T1000 (cell line): ENCODE measurements around the gene SMIM35.
"Not testable (repeated sequence)": the region's sequence is repeated elsewhere in the genome, so short reads cannot be mapped to it uniquely, and the experiment has no call there.

Experiments
- DNase-seq: peaks from one replicate; lab custom pipeline; 2025; ENCODE audit warnings: mixed read lengths; lab: John Stamatoyannopoulos, UW

The SMIM35 gene

DNA sequence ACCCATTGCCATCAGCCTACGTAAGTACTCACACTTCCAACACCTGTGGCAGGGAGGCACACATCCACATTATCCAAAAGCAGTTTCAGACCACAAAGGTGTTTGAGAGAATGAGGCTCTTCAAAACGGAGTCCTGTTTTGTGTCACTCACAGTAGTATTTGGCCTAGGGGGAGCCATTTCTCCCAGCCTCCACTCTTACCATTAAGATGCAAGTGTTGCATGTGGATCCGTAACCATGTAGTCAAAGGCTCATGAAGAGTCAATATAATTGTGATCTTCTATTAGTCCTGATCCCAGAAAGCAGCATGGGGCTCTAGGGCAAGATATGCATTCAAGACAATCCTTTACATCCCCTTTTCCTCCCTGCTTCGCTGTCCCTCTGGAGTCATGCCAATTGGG lies 59.1 kb downstream of the SMIM35 start:
- no peak for DNase-seq

- no peak for DNase-seq
Measured at GRCh38 chr11:118021146-118021545, 65.6 kb downstream of the SMIM35 start.

GRCh38 chr11:118018401-118018800 lies 68.4 kb downstream of the SMIM35 start:
- DNase-seq = no peak

DNA sequence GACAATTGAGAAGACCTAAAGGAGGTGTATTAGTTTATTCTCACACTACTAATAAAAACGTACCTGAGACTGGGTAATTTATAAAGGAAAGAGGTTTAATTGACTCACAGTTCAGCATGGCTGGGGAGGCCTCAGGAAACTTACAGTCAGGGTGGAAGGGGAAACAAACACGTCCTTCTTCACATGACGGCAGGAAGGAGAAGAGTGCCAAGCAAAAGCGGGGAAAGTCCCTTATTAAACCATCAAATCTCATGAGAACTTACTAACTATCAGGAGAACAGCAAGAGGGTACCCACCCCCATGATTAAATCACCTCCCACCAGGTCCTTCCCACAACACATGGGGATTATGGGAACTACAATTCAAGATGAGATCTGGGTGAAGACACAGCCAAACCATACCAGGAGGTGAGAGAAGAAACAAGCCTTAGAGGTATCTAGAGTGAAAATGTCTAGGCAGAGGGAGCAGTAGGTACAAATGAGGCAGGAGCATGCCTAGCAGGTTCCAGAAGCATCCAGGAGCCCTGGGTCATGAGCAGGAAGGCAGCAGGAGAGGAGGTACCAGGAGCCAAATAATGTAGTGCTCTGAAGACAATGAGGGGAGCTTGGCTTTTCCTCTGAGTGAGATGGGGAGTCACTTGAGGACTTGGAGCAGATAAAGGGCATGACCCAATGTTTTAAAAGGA lies 69.0 kb downstream of the SMIM35 start:
- DNase-seq = no peak

DNA sequence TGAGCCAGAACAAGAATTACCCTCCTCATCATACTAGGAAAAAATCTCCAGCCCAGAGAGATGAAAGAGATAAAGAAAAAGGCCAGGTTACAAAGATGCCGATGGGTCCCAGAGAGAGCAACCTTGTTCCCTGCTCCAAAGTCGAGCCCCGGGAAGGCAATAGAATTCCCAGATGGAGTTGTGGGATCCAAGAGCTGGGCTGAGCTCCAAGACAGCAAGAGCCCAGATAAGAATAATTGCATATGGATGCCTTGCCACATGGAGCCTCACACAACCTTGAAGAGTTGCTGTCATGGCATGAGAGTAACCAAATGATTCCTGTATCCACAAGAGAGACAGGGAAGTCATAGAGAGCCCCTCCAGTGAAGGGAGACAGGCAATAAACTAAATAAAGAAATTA lies 69.7 kb downstream of the SMIM35 start:
- DNase-seq = no peak

- DNase-seq = no peak
Measured at GRCh38 chr11:118016104-118016503, 70.7 kb downstream of the SMIM35 start.

DNA sequence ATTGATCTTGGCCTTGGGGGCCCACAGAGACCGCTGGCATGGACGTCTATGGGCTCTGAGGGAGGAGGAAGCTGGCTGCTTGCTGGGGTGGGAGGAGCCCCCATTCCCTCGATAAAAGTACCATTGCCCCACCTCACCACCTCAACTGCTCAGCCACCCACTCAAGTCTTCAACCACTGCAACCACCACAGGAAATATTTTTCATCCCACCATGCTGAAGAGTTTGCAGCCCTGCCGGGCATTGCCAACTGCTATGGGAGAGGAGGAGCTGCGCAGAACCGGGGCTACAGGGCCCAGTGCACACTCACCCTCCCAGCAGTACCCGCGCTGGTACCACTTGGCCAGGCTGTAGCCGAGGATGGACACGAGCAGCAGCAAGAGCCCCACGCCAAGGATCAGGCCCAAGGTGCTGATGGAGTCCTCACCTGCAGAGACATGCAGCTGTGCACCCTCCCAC lies 71.3 kb downstream of the SMIM35 start:
- no peak for DNase-seq

- no peak for DNase-seq
Measured at GRCh38 chr11:118014022-118014421, 72.7 kb downstream of the SMIM35 start.

DNA sequence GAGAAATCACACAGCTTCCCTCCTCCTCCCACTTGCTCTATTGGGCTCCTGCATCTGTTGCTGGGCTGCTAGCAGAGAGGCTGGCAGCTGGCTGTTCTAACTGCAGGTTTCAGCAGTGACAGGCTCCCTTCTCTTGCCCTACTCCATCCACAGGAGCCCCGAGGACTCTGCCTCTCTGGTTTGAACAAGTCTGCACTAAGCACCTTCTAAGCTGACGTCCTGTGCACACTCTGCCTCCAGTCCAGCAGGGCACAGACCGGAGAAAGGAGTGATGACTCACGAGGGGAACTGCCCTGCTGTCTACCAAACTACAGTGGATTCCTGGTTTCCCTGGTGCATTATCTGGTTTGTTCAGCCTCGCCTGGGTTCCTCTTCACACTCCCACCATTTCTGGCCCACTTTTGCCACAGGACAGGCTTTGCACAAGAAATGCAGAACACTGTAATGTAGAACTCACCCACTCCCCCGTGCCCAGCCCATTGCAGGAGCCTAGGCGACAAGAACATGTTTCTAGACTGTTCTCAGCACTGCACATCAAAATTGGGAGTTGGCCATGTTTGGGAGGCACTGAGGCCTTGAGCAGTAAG lies 74.6 kb downstream of the SMIM35 start:
- DNase-seq = no peak

GRCh38 chr11:118010738-118011461 lies 75.9 kb downstream of the SMIM35 start:
- no peak for DNase-seq

- DNase-seq = no peak
Measured at GRCh38 chr11:118009864-118010737, 76.7 kb downstream of the SMIM35 start.

- no peak for DNase-seq
Measured at GRCh38 chr11:118008271-118008911, 78.4 kb downstream of the SMIM35 start.

- not testable (repeated sequence) for DNase-seq
Measured at GRCh38 chr11:118007563-118008270, 79.0 kb downstream of the SMIM35 start.

DNA sequence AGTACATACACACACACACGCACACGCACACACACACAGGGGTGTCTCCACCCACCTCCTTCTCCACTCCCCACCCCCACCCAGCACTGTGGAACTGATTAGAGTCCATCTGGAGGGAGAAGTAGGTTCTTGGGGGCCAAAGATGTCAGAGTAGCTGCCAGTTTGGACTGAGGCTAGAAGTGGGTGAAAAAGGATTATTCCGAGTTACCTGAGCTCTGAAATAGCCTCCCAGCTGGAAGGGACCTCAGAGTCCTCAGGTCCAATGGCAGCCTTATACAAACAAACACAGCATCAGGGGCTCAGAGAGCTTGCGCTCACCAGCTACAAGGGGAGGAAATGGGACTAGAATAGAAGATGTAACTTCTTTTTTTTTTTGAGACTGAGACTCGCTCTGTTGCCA lies 79.7 kb downstream of the SMIM35 start:
- DNase-seq = no peak

- no peak for DNase-seq
Measured at GRCh38 chr11:118006153-118006534, 80.6 kb downstream of the SMIM35 start.

- DNase-seq = no peak
Measured at GRCh38 chr11:118005224-118006152, 81.3 kb downstream of the SMIM35 start.

GRCh38 chr11:118004543-118005223 lies 82.1 kb downstream of the SMIM35 start:
- no peak for DNase-seq

DNA sequence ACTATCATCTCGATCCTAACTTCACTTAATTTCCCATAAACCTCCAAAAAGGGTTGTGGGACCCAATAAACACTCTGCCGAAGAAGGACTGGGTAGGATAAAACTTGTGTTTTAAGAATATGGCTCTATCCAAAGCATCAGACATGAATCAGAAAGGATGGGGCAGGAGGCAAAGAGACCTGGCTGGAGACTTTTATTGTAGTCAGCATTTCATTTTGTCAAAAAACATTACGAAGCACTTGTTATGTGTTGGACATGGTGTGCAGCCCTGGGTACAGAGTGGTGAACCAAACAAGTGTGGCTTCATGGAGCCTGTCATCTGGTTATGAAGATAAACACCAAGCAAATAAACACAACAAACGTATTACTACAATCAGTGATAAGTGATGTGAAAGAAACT lies 83.3 kb downstream of the SMIM35 start:
- no peak for DNase-seq
